ENCODE results near the gene CDC73. TPM values are rescaled to one million over a fixed set of nuclear protein-coding genes. Genes with fewer than 3 reads are reported as not detected.
"Not testable (repeated sequence)": the region's sequence is repeated elsewhere in the genome, so short reads cannot be mapped to it uniquely, and the experiment has no call there.

The CDC73 gene
- polyA plus RNA-seq, 5 donors = 34.0 to 56.0 (median 54.6) TPM

DNA sequence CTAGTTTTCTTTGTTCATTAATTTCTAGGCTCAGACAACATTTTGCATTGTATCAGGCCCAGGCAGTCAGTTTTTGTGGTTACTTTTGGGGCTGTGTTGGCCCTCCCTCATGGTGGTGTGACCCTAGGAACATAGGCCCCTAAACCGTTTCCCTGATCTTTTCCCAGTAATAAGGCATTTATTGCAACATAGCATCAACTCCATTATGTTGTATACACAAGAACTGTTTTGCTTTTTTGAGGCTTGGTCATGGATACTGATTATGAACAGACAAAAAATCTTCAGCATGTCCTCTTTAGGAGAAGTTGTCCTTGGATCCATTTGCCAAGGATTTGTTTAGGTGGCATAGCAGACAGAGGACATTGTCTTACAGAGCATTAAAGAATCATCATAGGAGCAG lies 54.3 kb downstream of the CDC73 start:
- no peak for DNase-seq

GRCh38 chr1:193176788-193177187 lies 55.0 kb downstream of the CDC73 start:
- no peak for DNase-seq

DNA sequence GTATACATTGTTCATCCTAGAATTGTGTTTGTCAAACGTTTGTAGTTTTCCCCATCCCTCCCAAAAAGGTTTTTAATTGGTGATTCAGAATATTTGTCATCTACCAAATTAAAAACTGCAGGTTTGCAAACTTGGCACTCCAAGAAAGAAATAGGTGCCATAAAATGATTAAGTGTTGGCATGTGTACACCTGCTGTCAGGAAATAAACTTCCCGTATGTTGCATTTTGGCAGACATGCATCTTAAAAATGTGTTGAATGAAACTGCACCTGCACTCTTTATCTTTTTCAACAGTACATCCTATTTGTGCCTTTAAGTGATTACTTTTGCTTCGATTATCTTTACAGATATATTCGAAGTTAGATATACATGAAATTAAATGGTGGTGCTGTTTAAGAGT lies 57.3 kb downstream of the CDC73 start:
- DNase-seq = no peak

- DNase-seq = no peak
Measured at GRCh38 chr1:193181536-193181935, 59.7 kb downstream of the CDC73 start.

- DNase-seq = no peak
Measured at GRCh38 chr1:193181985-193182384, 60.2 kb downstream of the CDC73 start.

DNA sequence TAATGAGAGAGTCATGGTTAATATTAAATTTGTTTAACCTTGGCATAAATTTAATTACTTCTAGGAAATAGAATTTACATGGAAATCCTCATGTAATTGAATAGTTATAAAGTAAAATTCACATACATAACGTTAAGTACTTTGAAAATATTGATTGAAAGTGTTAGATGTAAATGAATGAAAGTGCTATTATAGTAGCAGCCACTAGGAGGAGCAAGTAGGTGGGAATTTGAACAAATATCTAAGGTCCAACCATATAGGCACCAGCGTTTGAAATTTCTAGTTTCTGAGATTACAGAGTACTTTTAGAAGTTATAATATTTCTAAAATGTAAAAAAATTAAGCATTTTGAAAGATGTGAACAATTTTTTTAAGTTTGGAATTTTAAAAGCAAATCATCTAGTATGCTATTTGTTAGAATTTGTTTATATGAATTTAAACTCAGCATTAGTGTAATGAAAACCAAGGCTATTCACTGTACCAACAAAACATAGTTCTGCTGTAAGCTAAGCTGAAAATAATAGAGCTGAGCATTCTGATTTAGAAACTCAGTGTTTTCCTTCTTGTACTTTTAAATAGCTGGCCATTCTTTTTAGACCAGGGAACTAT lies 61.3 kb downstream of the CDC73 start:
- peak; percentile 49 to 54 for DNase-seq

DNA sequence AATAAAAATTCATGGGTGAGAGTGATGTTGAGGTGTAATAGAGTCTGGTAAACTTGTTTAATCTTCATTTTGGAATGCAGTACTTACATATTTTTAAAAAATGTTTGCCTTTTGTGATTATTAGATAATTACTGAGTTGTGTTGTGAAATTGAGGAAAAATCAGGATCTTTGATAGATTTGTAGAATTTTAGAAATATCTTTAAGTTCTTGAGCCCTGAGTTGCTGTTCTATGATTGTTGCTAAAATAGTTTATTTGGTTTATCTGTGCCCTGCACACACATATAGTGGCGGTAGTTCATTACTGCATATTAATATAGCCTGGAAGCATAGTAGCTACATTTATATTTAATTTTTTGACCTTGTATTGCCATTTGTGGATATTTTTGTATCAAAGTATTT lies 62.9 kb downstream of the CDC73 start:
- no peak for DNase-seq

DNA sequence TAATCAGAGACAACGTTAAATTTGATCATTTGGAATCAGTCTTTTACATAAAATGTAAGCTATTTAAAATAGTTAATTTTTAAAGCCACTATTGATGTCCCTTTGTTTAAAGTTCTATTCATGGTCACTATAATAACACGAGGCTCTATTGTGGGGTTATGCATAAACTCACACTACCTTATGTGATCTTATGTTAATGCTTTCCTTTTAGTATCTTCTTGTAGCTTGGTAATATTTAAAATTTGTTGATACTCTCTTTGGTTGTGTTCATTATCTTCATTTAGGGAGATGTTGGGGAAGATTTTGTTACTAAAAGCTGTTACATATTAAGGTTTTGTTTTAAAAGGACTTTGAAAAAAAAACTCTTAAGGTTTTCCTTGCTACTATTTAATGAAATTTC lies 63.4 kb downstream of the CDC73 start:
- no peak for DNase-seq

DNA sequence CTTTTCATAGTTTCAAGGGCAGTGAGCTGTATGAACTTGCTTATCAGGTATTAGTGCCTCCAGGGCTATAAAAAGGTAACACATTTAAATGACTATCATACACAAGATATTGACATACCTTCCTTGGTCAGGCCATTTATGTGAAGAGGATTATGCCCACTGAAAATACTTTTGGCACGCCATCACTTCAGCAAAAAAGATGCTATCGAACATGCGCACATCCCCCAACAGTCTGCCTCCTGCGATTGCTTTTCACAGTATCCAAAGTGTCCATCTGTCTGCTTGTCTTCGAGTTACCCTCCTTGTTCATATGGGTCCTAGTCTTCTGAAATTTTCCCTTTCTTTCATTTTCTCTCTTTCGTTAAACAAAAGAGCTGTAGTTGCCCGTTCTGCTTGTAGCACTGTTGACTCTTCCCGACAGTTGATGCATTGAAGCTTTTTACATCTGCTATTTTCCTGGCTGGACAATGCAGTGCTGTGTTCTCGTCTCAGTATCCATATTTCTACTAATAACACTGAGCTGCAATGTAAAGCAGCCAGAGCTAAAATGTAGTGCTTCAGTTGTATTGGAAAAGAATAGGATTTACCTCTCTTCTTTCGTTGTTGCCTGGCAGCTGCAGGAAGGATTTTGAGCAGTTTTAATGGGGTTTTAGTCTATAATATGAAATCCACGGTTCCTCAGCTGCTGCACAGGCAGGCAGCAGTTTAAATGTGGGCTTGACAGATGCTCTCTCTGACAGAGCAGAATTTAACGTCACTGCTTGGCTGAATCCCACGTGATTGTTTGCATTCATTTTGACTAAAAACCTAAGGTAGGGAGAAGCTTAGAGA lies 64.3 kb downstream of the CDC73 start, which contains the start of gene B3GALT2:
Gene B3GALT2 (minus strand): TSS at position 713 of the 831 bp plus-strand sequence. CDS start 5,051 bp downstream, outside the sequence.
- peak; percentile 78 to 81 for DNase-seq

DNA sequence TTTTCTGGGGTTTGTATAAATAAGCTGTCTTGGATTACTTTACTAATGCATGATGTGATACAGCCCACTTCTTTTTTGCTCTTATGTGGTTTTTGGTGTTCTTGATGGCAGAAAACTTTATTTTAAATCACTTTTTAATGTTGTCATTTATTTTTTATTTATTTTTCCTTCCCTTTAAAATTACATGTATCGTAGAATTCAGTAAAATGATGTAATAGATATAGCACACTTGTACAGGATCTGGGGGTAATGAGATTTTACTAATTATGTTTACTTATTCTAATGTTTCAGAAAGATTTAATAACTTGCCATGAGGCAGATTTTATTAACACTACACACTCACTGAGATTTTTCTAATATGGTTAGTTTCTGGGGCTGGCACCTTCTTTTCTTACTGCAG lies 65.3 kb downstream of the CDC73 start:
- DNase-seq = no peak

DNA sequence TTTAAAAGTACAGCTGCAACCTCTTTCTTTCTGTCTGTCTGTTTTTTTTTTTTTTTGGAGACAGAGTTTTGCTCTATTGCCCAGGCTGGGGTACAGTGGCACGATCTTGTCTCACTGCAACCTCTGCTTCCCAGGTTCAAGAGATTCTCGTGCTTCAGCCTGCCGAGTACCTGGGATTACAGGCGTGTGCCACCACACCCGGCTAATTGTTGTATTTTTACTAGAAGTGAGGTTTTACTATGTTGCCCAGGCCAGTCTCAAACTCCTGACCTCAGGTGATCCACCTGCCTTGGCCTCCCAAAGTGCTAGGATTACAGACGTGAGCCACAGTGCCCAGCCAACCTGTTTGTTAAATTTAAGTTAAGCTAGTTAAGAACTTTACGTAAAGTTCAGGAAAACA lies 67.1 kb downstream of the CDC73 start:
- DNase-seq = not testable (repeated sequence)

GRCh38 chr1:193189442-193190095 lies 67.7 kb downstream of the CDC73 start:
- DNase-seq = no peak

GRCh38 chr1:193190096-193190744 lies 68.4 kb downstream of the CDC73 start:
- no peak for DNase-seq

- no peak for DNase-seq
Measured at GRCh38 chr1:193192586-193192985, 70.8 kb downstream of the CDC73 start.

- DNase-seq = no peak
Measured at GRCh38 chr1:193199940-193200339, 78.1 kb downstream of the CDC73 start.

DNA sequence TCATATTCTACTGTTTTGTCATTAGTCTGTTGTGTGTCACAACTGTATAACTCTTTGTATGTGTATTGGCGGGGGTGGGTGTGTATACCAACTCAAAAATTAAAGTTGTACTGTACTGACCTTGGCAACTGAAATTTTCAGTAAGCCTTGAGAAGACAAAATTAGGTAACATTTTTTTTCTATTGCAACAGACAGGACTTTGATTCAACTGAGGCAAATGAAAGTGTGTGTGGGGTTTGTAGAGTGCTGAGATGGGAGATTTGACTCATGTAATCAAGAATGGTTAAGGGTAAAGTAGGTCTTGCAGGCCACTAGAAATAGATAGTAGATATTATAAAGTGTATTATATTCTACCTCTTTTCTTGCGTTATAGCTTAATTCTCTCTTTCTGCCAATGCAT lies 79.2 kb downstream of the CDC73 start:
- DNase-seq = no peak

- no peak for DNase-seq
Measured at GRCh38 chr1:193210996-193211395, 89.2 kb downstream of the CDC73 start.

DNA sequence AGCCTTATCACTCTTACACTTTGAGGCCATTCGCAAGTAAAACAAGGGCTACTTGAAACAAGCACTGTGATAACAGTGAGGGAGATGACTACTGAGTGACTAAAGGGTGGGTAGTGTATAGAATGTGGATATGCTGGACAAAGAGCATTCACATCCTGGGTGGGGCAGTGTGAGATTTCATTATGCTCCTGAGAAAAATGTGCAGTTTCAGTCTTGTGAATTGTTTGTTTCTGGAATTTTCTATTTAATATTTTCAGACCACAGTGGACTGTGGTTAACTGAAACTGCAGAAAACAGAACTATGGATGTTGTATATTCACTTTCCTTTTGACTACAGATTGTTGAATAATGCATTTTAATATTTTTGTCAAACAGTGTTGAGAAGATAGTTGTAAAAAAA lies 89.7 kb downstream of the CDC73 start:
- no peak for DNase-seq

GRCh38 chr1:193212637-193213036 lies 90.8 kb downstream of the CDC73 start:
- DNase-seq = no peak

- DNase-seq = no peak
Measured at GRCh38 chr1:193213998-193214397, 92.2 kb downstream of the CDC73 start.

GRCh38 chr1:193216920-193217319 lies 95.1 kb downstream of the CDC73 start:
- no peak for DNase-seq

DNA sequence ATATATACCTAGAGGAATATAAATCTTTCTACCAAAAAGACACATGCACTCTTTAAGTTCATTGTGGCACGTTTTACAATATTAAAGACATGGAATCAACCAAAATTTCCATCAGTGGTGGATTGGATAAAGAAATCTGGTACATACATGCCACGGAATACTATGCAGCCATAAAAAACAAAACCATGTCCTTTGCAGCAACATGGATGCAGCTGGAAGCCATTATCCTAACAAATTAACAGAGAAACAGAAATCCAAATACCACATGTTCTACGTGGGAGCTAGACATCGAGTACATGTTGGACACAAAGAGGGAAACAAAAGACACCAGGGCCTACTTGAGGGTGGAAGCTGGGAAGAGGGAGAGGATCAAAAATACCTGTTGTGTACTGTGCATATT lies 97.6 kb downstream of the CDC73 start:
- no peak for DNase-seq
